T-cell (primary cell): ENCODE measurements around the gene FCHO1. TPM values are rescaled to one million over a fixed set of nuclear protein-coding genes. Genes with fewer than 3 reads are reported as not detected.

ENCODE experiments used
- ATAC-seq, 4 experiments: fragments of 200-7000 bp in 3 of 4; fragments of 150-1000 bp in 1 of 4; cut with Tn5 transposase; replicated peaks in 1 of 4; 1 replicate in 3 of 4; 2 replicates in 1 of 4; pipeline ENCODE4 v1.10.0; 2021; ENCODE audit warnings: moderate library complexity in 3 of 4, mild to moderate bottlenecking in 2 of 4, moderate number of reproducible peaks in 1 of 4
- CTCF ChIA-PET, 2 donors: fragments of 300-600 bp; sonication (Branson Sonifier 250); formaldehyde crosslinking; loops; one replicate each; lab custom pipeline; 2022; ENCODE audit warnings: antibody characterized with exemption in 2 of 2; lab: Charles Lee
- POLR2A ChIA-PET, 2 donors: fragments of 300-600 bp; sonication (Branson Sonifier 250); formaldehyde crosslinking; loops; one replicate each; lab custom pipeline; 2022; ENCODE audit warnings: antibody characterized with exemption in 2 of 2; lab: Charles Lee
- DNase-seq, 35 experiments: peaks; one replicate each; pipeline versions ENCODE4 v3.0.0 to v3.0.0-alpha.2; 2013 to 2023
- H3K27ac ChIP-seq: one replicate; pipeline ENCODE4 v1.5.1; 2013; ENCODE audit warnings: low read length
- H3K27me3 ChIP-seq, 2 experiments: replicated peaks in 1 of 2; 1 replicate in 1 of 2; 2 replicates in 1 of 2; pipeline versions ENCODE4 v1.6.1 to v1.7.0; 2013; ENCODE audit warnings: low read length in 1 of 2, mixed read lengths in 1 of 2; ENCODE audit not compliant: control insufficient read depth in 2 of 2, insufficient read depth in 2 of 2; ENCODE audit errors: extremely low read depth in 1 of 2
- H3K36me3 ChIP-seq, 2 donors: 1 replicate in 1 of 2; 2 replicates in 1 of 2; pipeline versions ENCODE4 v1.6.1 to v1.7.0; 2013; ENCODE audit warnings: low read length in 1 of 2; ENCODE audit not compliant: control insufficient read depth in 2 of 2, insufficient read depth in 1 of 2; ENCODE audit errors: extremely low read depth in 1 of 2
- H3K4me1 ChIP-seq, 2 experiments: 1 replicate in 1 of 2; 2 replicates in 1 of 2; pipeline versions ENCODE4 v1.6.1 to v1.7.0; 2013; ENCODE audit warnings: low read length in 2 of 2, mixed read lengths in 1 of 2; ENCODE audit not compliant: insufficient read depth in 2 of 2, control insufficient read depth in 1 of 2; ENCODE audit errors: extremely low read depth in 1 of 2
- H3K4me3 ChIP-seq, 2 donors: 1 replicate in 1 of 2; 2 replicates in 1 of 2; pipeline versions ENCODE4 v1.5.1 to v1.7.0; 2013; ENCODE audit warnings: mild to moderate bottlenecking in 2 of 2, low read length in 1 of 2, moderate library complexity in 1 of 2; ENCODE audit not compliant: control insufficient read depth in 1 of 2; ENCODE audit errors: extremely low read depth in 1 of 2
- H3K9me3 ChIP-seq: 2 replicates; pipeline ENCODE4 v1.7.0; 2013
- H3K27ac Mint-ChIP-seq, 2 donors: one replicate each; pipeline ENCODE4 v1.8.0; 2020 to 2021; ENCODE audit warnings: mild to moderate bottlenecking in 2 of 2, mixed read lengths in 2 of 2
- H3K27me3 Mint-ChIP-seq, 2 donors: one replicate each; pipeline ENCODE4 v1.8.0; 2021 to 2022; ENCODE audit warnings: mixed read lengths in 2 of 2
- H3K36me3 Mint-ChIP-seq: one replicate; pipeline ENCODE4 v1.8.0; 2021; ENCODE audit warnings: mixed read lengths
- H3K4me1 Mint-ChIP-seq, 3 donors: one replicate each; pipeline ENCODE4 v1.8.0; 2020 to 2022; ENCODE audit warnings: mixed read lengths in 3 of 3, mild to moderate bottlenecking in 1 of 3
- H3K4me3 Mint-ChIP-seq, 3 donors: one replicate each; pipeline ENCODE4 v1.8.0; 2020 to 2022; ENCODE audit warnings: mild to moderate bottlenecking in 3 of 3, mixed read lengths in 3 of 3, moderate library complexity in 3 of 3
- H3K9me3 Mint-ChIP-seq, 3 donors: one replicate each; pipeline ENCODE4 v1.8.0; 2020 to 2022; ENCODE audit warnings: mixed read lengths in 3 of 3
- WGBS: methylation state at CpG from one replicate; pipeline ENCODE4 v1.1.5; 2013; ENCODE audit warnings: missing lambda C conversion rate; ENCODE audit not compliant: insufficient coverage; 5-methylcytosine and 5-hydroxymethylcytosine counted together
- total RNA-seq, 35 experiments: library from RNA in 6 of 35; stranded (reverse) in 6 of 35; fragments of 120-200 nt in 1 of 35; gene quantifications; one replicate each; pipeline versions ENCODE4 v1.2.1 to v1.2.4 and lab custom pipeline; 2013 to 2026

FCHO1 gene
- total RNA-seq, 5 donors from 2014 or later (not counting 1 experiment from before 2014, with no cell fraction given), result 63.0 to 129 (median 118) TPM

DNA sequence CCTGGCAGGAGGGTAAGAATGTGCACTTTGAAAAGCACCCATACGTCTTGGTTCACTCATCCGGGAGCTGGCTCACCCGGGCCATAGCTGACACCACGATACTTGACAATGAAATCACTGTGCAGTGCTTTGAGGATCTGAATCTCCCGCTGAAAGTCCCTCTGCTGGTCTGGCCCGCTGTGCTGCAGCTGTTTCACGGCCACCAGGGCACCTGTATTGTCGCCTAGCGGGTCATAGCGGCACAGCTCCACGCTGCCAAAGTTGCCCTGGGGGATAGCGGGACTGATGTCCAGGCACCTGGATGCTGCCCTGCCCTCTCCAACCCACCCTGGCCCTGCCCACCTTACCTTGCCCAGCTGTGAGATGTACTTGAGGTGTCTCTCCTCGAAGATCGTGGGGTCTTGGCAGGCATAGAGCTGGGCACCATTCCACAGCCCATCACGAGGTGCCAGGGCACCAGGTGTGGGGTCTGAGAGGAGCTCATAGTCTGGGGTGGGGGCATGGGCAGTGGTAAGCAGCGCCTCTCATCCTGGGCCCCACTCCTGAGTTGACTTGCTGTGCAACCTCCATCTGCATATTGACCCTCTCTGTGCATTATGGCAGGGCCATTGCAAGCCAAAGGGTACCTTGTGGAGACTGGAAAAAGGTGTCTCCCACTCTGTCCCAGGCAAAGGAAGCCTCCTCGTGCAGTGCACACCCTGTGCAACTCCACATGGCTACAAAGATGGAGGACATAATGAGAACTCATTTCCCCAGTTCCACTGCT is 81.3 kb downstream of the FCHO1 start:
- ChIA-PET CTCF (interaction anchor here in 1 of 2 donors (0.5 kb wide), 1 partner anchor 40 kb away, joined by 3 read pairs; no protein-coding TSS in a partner anchor), POLR2A (no interaction called here)
- Mint-ChIP-seq H3K4me3 (no peak overlapping the region), H3K36me3 (peaks cover 61% of the 10 kb centered on the region), H3K9me3 (no peaks in the 10 kb centered on the region), H3K27me3 (no peaks in the 10 kb centered on the region), H3K27ac (no peak overlapping the region), H3K4me1 (peaks cover 16 to 26% (median 17%) of the 10 kb centered on the region in 3 donors)
- 97% methylated on average over 14 of the region's 17 CpGs for WGBS
- DNase-seq, result no peak
- Histone ChIP-seq H3K36me3 (peaks cover 35 to 84% of the 10 kb centered on the region in 2 donors), H3K4me3 (no peak overlapping the region), H3K27me3 (no peaks in the 10 kb centered on the region), H3K27ac (no peak overlapping the region), H3K9me3 (no peaks in the 10 kb centered on the region), H3K4me1 (peaks cover 0 to 19% of the 10 kb centered on the region in 2 experiments)
- no peak for ATAC-seq

DNA sequence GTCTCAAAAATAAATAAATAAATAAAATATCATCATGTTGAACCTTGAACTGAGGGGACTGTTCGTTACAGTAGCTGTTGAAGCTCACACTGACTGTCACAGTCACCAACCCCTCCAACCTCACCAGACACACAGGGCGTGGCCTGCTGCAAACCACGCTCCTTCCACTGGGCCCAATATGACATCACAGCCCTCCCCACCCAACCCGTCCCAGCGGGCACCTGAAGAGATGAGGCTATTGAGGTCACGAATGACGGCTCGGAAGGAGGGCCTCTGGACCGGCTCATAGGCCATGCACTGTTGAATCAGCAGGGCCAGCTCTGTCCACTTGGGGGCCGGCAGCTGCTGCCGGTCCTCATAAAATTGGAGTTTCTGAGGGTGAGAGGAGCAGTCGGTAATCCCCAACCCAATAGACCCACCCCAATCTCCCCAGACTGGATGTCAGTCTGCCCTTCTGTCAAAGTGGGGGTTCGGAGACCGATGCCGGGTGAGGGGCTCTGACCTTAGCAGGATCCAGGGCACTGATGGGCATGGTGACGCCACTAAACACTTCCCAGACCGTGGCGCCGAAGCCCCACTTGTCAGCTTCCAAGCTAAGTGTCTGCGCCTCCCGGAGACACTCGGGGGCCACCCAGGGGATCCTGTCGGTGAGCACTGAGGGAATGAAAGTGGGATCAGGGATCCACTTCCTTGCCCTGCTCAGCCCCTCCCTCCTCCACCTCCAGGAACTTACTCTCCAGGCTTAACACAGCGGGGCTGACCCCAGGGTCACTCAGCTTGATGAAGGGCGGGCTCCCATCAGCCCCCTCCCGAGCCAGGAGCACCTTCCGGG is 83.3 kb downstream of the FCHO1 start:
- Histone ChIP-seq H3K27me3 (no peaks in the 10 kb centered on the region), H3K36me3 (peaks cover 44 to 91% of the 10 kb centered on the region in 2 donors), H3K27ac (no peak overlapping the region), H3K4me1 (peaks cover 0 to 20% of the 10 kb centered on the region in 2 experiments), H3K4me3 (no peak overlapping the region), H3K9me3 (no peaks in the 10 kb centered on the region)
- Mint-ChIP-seq H3K27me3 (no peaks in the 10 kb centered on the region), H3K4me3 (no peak overlapping the region), H3K4me1 (peaks cover 15 to 19% (median 15%) of the 10 kb centered on the region in 3 donors), H3K36me3 (peaks cover 68% of the 10 kb centered on the region), H3K27ac (peak overlapping the region; percentile 55 to 89), H3K9me3 (no peaks in the 10 kb centered on the region)
- POLR2A ChIA-PET, result no interaction called here
- DNase-seq (no peak), ATAC-seq (peak in 2 of 4 experiments; percentile 27 to 36)
- 91% methylated on average over 18 of the region's 27 CpGs for WGBS
- CTCF ChIA-PET, result interaction anchor here in 1 of 2 donors (0.9 kb wide), 1 partner anchor 25 kb away, joined by 6 read pairs; the partner anchor contains the start of gene RPL18A

DNA sequence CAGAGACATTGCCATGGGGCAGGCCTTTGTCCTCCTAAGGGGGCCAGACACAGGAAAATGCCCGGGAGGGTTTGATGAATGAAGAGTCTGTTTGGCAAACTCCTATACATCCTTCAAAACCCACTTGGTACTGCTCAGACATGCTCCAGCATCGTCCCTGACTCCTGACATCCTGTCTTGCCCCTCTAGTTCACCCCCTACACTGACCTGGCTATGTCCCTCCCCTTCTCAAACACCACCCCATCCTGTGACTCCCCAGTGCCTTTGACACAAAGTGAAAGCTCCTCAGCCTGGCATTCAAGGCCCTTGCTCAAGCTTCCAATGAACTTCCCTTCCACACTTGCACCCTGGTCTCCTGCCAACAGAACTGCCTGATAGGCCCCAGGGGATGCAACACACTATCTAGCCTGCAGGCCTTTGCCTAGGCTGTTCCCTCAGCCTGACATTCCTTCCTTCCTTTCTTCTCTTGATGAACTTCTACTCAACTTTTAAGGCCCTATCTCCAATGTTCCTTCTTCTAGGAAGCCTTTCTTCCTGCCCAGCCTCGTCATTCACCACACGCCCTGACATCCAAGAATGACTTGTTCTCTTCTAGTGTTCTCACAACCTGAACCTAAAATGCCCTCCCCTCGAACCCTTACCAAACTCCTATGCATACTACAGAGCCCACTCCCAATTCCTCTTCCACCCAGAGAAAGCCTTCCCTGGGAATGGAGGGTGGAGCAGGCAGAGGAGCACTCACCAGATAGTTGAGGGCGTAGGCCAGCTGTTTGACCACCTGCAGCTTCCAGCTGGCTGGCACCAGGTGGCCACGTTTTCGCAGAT is 84.1 kb downstream of the FCHO1 start:
- DNase-seq (no peak), ATAC-seq (no peak)
- Mint-ChIP-seq H3K27ac (peak overlapping the region; percentile 74 to 89), H3K27me3 (no peaks in the 10 kb centered on the region), H3K36me3 (peaks cover 68% of the 10 kb centered on the region), H3K4me3 (no peak overlapping the region), H3K9me3 (no peaks in the 10 kb centered on the region), H3K4me1 (peaks cover 15 to 19% (median 18%) of the 10 kb centered on the region in 3 donors)
- ChIA-PET CTCF (interaction anchor here in 1 of 2 donors (0.9 kb wide), 1 partner anchor 24 kb away, joined by 6 read pairs; the partner anchor contains the start of gene RPL18A), POLR2A (interaction anchor here in 1 of 2 donors (0.6 kb wide), 1 partner anchor 618 kb away, joined by 3 read pairs; no protein-coding TSS in a partner anchor)
- 92% methylated on average over 6 of the region's 8 CpGs for WGBS
- H3K36me3 ChIP-seq, result peaks cover 48 to 91% of the 10 kb centered on the region in 2 donors
- no peaks in the 10 kb centered on the region for H3K9me3 ChIP-seq
- no peak overlapping the region for H3K4me3 ChIP-seq
- no peaks in the 10 kb centered on the region for H3K27me3 ChIP-seq
- peaks cover 0 to 19% of the 10 kb centered on the region in 2 experiments for H3K4me1 ChIP-seq
- H3K27ac ChIP-seq, result peak overlapping the region; percentile 10

DNA sequence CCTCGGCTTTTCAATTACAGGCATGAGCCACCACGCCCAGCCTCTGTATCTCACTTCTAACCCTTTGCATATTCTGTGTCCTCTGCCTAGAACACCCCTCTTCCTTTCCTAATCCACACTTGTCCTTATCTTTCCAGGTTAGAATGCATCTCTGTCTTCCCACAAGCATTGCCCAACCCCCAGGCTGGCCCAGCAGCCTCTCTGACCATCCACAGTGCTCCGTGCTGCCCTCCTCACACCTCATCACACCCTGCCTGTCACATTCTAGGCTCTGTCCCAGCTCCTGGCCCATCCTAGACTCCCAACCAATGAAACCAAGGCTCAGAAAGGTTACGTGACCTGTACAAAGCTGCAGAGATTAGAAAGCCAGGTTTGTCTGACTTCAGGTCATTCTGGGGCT is 85.3 kb downstream of the FCHO1 start:
- no peak for ATAC-seq
- no peaks in the 10 kb centered on the region for H3K27me3 ChIP-seq
- Mint-ChIP-seq H3K36me3 (peaks cover 66% of the 10 kb centered on the region), H3K27ac (peak overlapping the region; percentile 85), H3K27me3 (no peaks in the 10 kb centered on the region), H3K4me3 (no peak overlapping the region), H3K4me1 (peaks cover 18 to 25% (median 22%) of the 10 kb centered on the region in 3 donors), H3K9me3 (no peaks in the 10 kb centered on the region)
- peaks cover 0 to 22% of the 10 kb centered on the region in 2 experiments for H3K4me1 ChIP-seq
- no peaks in the 10 kb centered on the region for H3K9me3 ChIP-seq
- no peak overlapping the region for H3K27ac ChIP-seq
- POLR2A ChIA-PET, result interaction anchor here in 1 of 2 donors (0.6 kb wide), 1 partner anchor 76 kb away, joined by 4 read pairs; no protein-coding TSS in a partner anchor
- DNase-seq, result no peak
- peaks cover 55 to 92% of the 10 kb centered on the region in 2 donors for H3K36me3 ChIP-seq
- CTCF ChIA-PET, result no interaction called here
- no peak overlapping the region for H3K4me3 ChIP-seq
- WGBS, result 92% methylated on average over 2 of the region's 4 CpGs

DNA sequence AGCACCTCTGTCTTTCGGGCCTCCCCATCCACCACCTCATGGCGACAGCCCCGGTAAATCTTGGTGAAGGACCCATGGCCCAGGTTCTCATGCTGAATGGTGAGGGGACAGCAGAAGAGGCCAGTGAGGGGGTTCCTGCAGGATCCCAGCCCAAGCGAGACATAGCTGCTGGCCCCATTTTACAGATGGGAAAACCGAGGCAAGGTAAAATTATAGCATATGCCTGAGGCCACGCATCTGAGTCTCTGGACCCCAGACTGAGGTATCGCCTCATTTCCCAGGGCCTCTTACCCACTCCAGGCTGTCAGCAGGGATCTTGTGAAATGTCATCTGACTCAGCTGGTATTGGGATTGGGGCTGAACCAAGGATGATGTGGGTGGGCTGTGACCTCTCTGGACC is 86.7 kb downstream of the FCHO1 start:
- no peak overlapping the region for H3K4me3 Mint-ChIP-seq
- POLR2A ChIA-PET, result no interaction called here

More for the DNA sequence above, 86.7 kb downstream of the FCHO1 start:
- H3K27me3 ChIP-seq, result no peaks in the 10 kb centered on the region
- 93% methylated on average over 4 of the region's 7 CpGs for WGBS
- Mint-ChIP-seq H3K4me1 (peaks cover 18 to 25% (median 22%) of the 10 kb centered on the region in 3 donors), H3K27me3 (no peaks in the 10 kb centered on the region), H3K27ac (peak overlapping the region; percentile 27 to 48), H3K9me3 (no peaks in the 10 kb centered on the region), H3K36me3 (peaks cover 59% of the 10 kb centered on the region)
- DNase-seq, result no peak
- CTCF ChIA-PET, result interaction anchor here in 1 of 2 donors (0.6 kb wide), 1 partner anchor 391 kb away, joined by 3 read pairs; no protein-coding TSS in a partner anchor
- no peak overlapping the region for H3K4me3 ChIP-seq
- no peak overlapping the region for H3K27ac ChIP-seq
- ATAC-seq, result no peak
- H3K36me3 ChIP-seq, result peaks cover 49 to 93% of the 10 kb centered on the region in 2 donors
- H3K4me1 ChIP-seq, result peaks cover 0 to 33% of the 10 kb centered on the region in 2 experiments
- H3K9me3 ChIP-seq, result no peaks in the 10 kb centered on the region
